Natural killer cell treated with Interleukin-12 subunit alpha and Interleukin-12 subunit beta and Interleukin-15 and Interleukin-18, amount 100 ng/mL, for 72 hours (primary cell): ENCODE results near the gene COMMD3. TPM values are rescaled to one million over a fixed set of nuclear protein-coding genes. Genes with fewer than 3 reads are reported as not detected.
"Not testable (repeated sequence)": the region's sequence is repeated elsewhere in the genome, so short reads cannot be mapped to it uniquely, and the experiment has no call there.

Experiments used
- ATAC-seq, 2 donors: fragments of 150-1000 bp; cut with Tn5 transposase in 1 of 2; sonication (Bioruptor Pico), chemical (Tn5 transposase) in 1 of 2; 2 replicates each; pipeline ENCODE4 v1.10.0; 2021
- DNase-seq: peaks from one replicate; pipeline ENCODE4 v3.0.0; 2022; ENCODE audit warnings: low spot score
- H3K27ac Mint-ChIP-seq, 2 donors: 1 replicate in 1 of 2; 2 replicates in 1 of 2; pipeline ENCODE4 v1.8.0; 2022; ENCODE audit warnings: mixed read lengths in 2 of 2, mild to moderate bottlenecking in 1 of 2, moderate library complexity in 1 of 2
- H3K27me3 Mint-ChIP-seq, 2 donors: 1 replicate in 1 of 2; 2 replicates in 1 of 2; pipeline ENCODE4 v1.8.0; 2022; ENCODE audit warnings: mixed read lengths in 2 of 2
- H3K36me3 Mint-ChIP-seq: one replicate; pipeline ENCODE4 v1.8.0; 2022; ENCODE audit warnings: mixed read lengths
- H3K4me1 Mint-ChIP-seq, 2 donors: 1 replicate in 1 of 2; 2 replicates in 1 of 2; pipeline ENCODE4 v1.8.0; 2022; ENCODE audit warnings: low read depth in 2 of 2, mixed read lengths in 2 of 2, mild to moderate bottlenecking in 1 of 2
- H3K4me3 Mint-ChIP-seq: one replicate; pipeline ENCODE4 v1.8.0; 2022; ENCODE audit warnings: mixed read lengths
- H3K9me3 Mint-ChIP-seq: 2 replicates; pipeline ENCODE4 v1.8.0; 2022; ENCODE audit warnings: mixed read lengths
- total RNA-seq, 2 donors: library from RNA; stranded (reverse); gene quantifications; one replicate each; pipeline ENCODE4 v1.2.3, GENCODE V29; 2022

Gene COMMD3
- total RNA-seq, 2 donors from 2014 or later, result 50.1 to 55.8 TPM

DNA sequence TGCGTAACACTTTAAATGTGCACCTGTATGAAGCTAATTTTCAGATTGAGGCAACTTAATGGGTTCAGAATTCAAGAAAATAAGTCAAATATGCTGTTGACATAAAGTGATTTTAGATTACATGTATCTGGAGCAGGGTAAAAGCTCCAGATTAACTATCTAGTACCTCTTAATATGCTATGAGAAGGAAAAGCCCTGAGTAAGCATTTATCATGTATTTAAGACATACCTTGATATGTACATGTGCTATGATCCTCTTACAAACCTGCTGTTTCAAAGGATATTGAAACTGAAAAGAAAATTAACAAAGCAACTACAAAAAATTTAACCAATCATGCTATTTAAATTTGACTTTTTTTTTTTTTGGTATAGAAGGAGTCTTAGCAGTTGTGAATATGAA, 33.6 kb downstream of the COMMD3 start:
- H3K9me3 Mint-ChIP-seq, result no peaks in the 10 kb centered on the region
- peaks cover 9% of the 10 kb centered on the region in 2 donors for H3K4me1 Mint-ChIP-seq
- H3K27ac Mint-ChIP-seq, result no peak overlapping the region
- DNase-seq, result no peak
- H3K27me3 Mint-ChIP-seq, result peaks cover 27 to 31% of the 10 kb centered on the region in 2 donors
- H3K4me3 Mint-ChIP-seq, result no peak overlapping the region
- no peak for ATAC-seq
- H3K36me3 Mint-ChIP-seq, result peaks cover 6% of the 10 kb centered on the region

DNA sequence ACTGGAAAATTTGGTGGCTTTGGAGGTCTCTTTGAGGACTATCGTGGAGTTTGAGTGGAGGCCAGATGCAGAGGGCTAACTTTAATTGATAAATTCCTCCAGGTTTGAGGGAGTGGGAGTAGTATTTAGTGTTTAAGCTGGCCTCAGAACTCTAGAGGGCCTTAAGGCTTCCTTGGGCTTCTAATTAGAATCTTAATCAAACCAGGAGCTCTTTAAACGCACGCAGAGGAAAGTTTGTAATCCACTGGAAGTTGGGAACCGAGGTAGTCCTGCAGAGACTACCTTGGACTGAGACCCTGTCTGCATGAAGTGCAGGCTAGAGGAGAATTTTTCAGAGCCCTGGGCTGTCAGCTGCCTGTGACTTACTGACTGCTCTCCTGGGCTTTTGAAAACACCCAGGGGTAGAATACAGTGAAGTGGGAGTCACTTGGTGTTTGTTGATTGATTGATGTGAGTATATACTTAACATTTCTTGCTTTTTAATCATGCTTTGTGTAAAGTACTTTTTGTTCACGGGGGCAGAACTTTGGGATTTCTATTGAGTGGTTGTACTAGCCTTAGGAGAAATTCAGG, 35.0 kb downstream of the COMMD3 start:
- Mint-ChIP-seq H3K4me3 (no peak overlapping the region), H3K27ac (no peak overlapping the region), H3K27me3 (peaks cover 20 to 23% of the 10 kb centered on the region in 2 donors), H3K4me1 (peaks cover 3 to 4% of the 10 kb centered on the region in 2 donors), H3K9me3 (no peaks in the 10 kb centered on the region), H3K36me3 (peaks cover 5% of the 10 kb centered on the region)
- ATAC-seq, result no peak
- no peak for DNase-seq

DNA sequence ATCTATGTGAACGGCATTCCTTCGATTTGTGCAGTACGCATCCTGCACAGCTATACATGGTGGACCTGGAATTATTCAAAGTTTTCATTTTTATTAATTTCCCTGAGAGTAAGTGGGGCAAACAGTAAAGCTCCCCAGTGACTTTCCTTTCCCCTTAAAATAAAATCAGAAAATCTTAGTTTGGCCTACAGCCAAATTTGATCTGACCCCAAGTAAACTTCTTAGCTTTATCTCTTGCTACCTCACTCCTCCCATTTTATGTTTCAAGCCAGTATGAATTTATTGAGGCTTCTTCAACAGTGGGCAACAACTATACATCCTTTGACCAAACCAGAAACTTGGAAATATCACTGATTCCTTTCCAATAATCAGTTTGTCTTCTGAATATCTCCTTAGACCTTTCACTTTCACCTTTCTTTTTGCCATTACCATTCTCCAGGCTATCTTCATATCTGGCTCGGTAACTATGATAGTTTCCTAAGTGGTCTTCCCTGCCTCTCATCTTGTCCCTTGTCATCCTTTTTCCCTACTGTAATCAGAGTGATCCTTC, 40.2 kb downstream of the COMMD3 start:
- Mint-ChIP-seq H3K27me3 (peaks cover 15 to 17% of the 10 kb centered on the region in 2 donors), H3K27ac (no peak overlapping the region), H3K4me3 (no peak overlapping the region), H3K36me3 (no peaks in the 10 kb centered on the region), H3K4me1 (no peaks in the 10 kb centered on the region), H3K9me3 (no peaks in the 10 kb centered on the region)
- DNase-seq (no peak), ATAC-seq (no peak)

DNA sequence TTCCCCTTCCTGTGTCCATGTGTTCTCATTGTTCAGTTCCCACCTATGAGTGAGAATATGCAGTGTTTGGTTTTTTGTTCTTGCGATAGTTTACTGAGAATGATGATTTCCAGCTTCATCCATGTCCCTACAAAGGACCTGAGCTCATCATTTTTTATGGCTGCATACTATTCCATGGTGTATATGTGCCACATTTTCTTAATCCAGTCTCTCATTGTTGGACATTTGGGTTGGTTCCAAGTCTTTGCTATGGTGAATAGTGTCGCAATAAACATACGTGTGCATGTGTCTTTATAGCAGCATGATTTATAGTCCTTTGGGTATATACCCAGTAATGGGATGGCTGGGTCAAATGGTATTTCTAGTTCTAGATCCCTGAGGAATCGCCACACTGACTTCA, 41.6 kb downstream of the COMMD3 start:
- not testable (repeated sequence) for H3K4me1 Mint-ChIP-seq, H3K27ac Mint-ChIP-seq, H3K36me3 Mint-ChIP-seq, H3K4me3 Mint-ChIP-seq, ATAC-seq, H3K9me3 Mint-ChIP-seq, DNase-seq
- peaks cover 14 to 17% of the 10 kb centered on the region in 2 donors for H3K27me3 Mint-ChIP-seq

DNA sequence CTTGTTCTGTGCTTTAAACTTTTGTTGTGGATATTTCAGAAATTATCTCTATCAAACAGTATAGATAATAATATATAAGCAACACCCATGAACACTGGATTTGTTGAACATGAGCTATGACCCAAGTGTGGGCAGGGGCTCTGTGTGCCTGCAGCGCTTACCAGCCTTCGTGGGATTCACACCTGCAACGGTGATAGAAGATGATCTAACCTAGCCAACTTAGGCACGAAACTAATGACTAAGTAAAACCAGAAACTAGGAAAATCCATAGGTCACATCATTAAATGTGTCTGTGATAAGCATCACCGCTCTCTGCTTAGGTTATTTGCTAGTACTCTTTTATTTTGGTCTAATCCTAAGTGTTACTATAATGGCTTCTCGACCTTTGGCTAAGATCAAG, 47.1 kb downstream of the COMMD3 start:
- Mint-ChIP-seq H3K36me3 (no peaks in the 10 kb centered on the region), H3K9me3 (no peaks in the 10 kb centered on the region), H3K27ac (no peak overlapping the region), H3K4me3 (no peak overlapping the region), H3K4me1 (peaks cover 0 to 14% of the 10 kb centered on the region in 2 donors), H3K27me3 (peaks cover 0 to 6% of the 10 kb centered on the region in 2 donors)
- ATAC-seq, result peak in 1 of 2 donors; percentile 44
- DNase-seq, result no peak

DNA sequence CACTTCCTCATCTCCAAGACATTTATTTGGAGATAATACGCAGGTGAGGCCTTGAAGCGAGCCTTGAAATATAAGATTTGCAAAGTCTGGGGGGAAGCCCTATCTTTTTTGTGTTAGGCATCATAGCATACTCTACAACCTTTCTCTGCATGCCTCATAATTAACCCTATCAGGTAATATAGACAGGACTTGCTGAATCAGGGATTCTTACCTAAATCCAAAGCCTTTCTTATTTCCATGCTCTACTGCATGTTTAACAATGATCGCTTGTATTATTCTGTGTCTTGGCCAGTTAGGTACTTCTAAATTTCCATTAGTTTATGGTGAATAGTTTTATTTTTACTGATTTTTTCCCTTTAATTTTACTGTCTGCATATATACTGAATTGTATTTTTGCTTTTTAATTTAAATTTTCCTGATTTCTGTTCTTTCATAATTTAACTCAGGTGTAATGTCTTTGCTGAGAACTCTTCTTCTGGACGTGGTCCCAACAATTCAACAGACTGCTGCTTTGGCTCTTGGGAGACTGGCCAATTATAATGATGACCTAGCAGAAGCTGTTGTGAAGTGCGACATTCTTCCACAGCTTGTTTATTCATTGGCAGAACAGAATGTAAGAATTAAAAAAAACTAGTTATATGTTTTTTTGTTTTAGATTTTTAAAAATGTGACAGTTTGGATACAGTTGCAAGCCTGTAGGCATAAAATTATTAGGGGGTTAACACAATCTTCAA, 48.4 kb downstream of the COMMD3 start:
- no peak for DNase-seq
- peaks cover 0 to 6% of the 10 kb centered on the region in 2 donors for H3K27me3 Mint-ChIP-seq
- no peak for ATAC-seq
- no peak overlapping the region for H3K27ac Mint-ChIP-seq
- H3K36me3 Mint-ChIP-seq, result no peaks in the 10 kb centered on the region
- H3K9me3 Mint-ChIP-seq, result no peaks in the 10 kb centered on the region
- H3K4me3 Mint-ChIP-seq, result no peak overlapping the region
- H3K4me1 Mint-ChIP-seq, result peaks cover 2 to 26% of the 10 kb centered on the region in 2 donors

DNA sequence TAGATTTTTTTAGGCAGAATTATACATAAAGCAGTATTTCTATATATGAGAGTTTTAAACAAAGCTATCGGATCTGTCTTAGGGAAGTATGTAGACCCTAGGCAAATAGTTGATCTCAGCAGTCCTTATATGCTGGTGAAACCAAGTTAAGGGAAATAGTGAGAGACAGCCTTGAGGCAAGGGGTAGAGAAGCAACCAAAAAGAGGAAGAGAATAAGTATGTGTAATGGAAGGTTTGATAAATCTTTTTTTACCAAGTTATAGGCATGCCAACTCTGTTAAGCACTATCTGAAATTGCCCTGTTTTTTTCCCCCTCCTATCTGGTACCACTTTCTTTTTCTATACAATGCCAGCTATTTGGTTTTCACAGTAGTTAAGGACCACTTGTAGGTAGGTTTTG, 49.0 kb downstream of the COMMD3 start:
- Mint-ChIP-seq H3K4me3 (no peak overlapping the region), H3K9me3 (no peaks in the 10 kb centered on the region), H3K27me3 (peaks cover 0 to 6% of the 10 kb centered on the region in 2 donors), H3K36me3 (no peaks in the 10 kb centered on the region), H3K4me1 (peaks cover 2 to 28% of the 10 kb centered on the region in 2 donors), H3K27ac (no peak overlapping the region)
- no peak for ATAC-seq
- no peak for DNase-seq

DNA sequence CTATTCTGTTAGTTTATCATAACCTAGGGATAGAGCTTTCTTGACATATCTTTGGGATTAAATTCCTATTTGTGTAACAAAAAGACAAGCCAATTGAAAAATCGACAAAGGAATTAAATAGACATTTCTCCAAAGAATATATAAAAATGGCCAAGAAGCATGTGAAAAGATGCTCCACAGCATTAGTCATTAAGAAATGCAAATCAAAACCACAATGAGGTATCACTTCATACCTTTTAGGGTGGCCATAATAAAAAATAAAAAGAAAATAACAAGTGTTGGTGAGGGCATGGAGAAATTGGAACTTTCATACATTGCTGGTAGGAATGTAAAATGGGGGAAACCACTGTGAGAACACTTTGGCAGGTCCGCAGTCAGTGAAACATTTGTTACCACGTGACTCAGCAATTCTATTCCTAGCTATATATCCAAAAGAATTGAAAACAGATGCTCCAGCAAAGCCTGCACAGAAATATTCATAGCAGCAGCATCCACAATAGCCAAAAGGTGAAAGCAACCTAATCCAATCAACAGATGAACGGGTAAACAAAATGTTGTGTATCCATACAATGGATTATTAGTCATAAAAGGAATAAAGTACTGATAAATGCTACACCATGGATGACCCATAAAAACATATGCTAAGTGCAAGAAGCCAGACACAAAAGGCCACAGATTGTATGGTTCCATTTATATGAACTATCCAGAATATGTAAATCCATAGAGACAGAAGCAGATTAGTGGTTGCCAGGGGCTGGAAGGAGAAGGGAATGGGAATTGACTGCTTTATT, 49.7 kb downstream of the COMMD3 start:
- no peak for ATAC-seq
- no peaks in the 10 kb centered on the region for H3K36me3 Mint-ChIP-seq
- peaks cover 0 to 6% of the 10 kb centered on the region in 2 donors for H3K27me3 Mint-ChIP-seq
- no peak for DNase-seq
- H3K4me1 Mint-ChIP-seq, result peaks cover 2 to 28% of the 10 kb centered on the region in 2 donors
- H3K4me3 Mint-ChIP-seq, result no peak overlapping the region
- no peaks in the 10 kb centered on the region for H3K9me3 Mint-ChIP-seq
- no peak overlapping the region for H3K27ac Mint-ChIP-seq

DNA sequence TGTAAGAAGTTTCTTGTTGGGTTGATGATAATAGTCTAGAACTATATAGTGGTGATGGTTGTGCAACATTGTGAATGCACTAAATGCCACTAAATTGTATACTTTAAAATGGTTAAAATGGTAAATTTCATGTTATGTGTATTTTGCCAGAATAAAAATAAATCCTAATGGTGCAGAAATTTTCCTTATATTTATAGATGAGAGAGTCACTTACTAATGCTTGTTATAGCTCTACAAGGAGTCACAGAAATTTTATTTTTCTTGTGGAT, 50.2 kb downstream of the COMMD3 start:
- DNase-seq, result no peak
- no peak overlapping the region for H3K4me3 Mint-ChIP-seq
- H3K4me1 Mint-ChIP-seq, result peaks cover 2 to 28% of the 10 kb centered on the region in 2 donors
- no peaks in the 10 kb centered on the region for H3K36me3 Mint-ChIP-seq
- H3K27ac Mint-ChIP-seq, result peak overlapping the region in 1 of 2 donors; percentile 12
- H3K9me3 Mint-ChIP-seq, result no peaks in the 10 kb centered on the region
- ATAC-seq, result no peak
- H3K27me3 Mint-ChIP-seq, result peaks cover 0 to 6% of the 10 kb centered on the region in 2 donors

DNA sequence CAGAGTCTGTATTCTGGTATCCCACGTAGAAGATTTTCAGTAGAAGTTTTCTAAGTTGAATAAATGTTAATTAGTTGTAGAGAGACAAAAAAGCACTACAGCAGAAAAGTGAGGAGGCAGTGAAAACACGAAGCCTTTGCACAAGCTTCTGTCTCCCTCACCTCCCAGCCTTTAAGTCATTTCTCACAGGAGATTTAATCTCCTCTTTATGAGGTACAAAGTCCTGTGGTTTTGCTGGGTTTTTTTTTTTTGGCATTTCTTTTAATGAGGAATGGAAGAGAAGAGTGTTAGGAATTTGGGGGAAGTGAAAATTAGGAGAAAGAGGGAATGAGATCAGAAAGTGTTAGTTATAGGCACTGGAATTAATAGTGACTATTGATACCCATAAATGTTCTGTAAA, 50.6 kb downstream of the COMMD3 start:
- no peaks in the 10 kb centered on the region for H3K36me3 Mint-ChIP-seq
- ATAC-seq (no peak), DNase-seq (no peak)
- peaks cover 2 to 28% of the 10 kb centered on the region in 2 donors for H3K4me1 Mint-ChIP-seq
- H3K4me3 Mint-ChIP-seq, result no peak overlapping the region
- H3K27me3 Mint-ChIP-seq, result peaks cover 0 to 6% of the 10 kb centered on the region in 2 donors
- no peaks in the 10 kb centered on the region for H3K9me3 Mint-ChIP-seq
- H3K27ac Mint-ChIP-seq, result peak overlapping the region in 1 of 2 donors; percentile 12

DNA sequence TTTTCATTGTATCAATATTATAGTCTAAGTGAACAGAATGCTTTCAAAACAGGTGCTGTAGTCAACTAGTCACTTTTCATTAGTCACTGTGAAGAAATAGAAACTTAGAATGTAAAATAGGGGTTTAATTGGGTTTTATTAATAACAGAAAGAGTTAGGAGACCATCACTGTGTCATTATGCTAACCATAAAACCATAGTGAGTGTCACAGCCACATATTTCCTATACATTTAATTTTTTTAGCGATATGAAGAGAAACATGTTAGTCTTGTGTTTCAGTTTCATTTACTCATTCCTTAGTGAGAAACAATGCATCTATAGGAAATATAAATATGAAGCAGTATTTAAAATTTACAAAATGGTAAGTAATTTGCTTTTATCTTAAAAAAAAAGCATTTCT, 51.3 kb downstream of the COMMD3 start:
- Mint-ChIP-seq H3K4me1 (peaks cover 2 to 28% of the 10 kb centered on the region in 2 donors), H3K36me3 (no peaks in the 10 kb centered on the region), H3K27ac (peak overlapping the region in 1 of 2 donors; percentile 80), H3K4me3 (peak overlapping the region; percentile 33), H3K9me3 (no peaks in the 10 kb centered on the region), H3K27me3 (peaks cover 0 to 6% of the 10 kb centered on the region in 2 donors)
- DNase-seq (no peak), ATAC-seq (peak in 1 of 2 donors; percentile 75)

DNA sequence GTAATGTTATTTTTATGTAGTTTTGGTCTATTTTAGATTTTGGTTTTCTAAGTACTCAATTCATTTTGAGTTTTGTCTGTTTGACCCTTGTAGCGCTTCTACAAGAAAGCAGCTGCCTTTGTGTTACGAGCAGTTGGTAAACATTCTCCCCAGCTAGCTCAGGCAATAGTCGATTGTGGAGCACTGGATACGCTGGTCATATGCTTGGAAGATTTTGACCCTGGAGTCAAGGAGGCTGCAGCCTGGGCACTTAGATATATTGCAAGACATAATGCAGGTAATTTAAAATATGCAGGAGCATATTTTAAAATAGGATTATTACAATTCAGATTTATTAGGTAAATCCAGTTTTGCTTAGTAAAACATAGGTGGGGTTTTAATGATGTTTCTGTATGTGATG, 52.2 kb downstream of the COMMD3 start:
- Mint-ChIP-seq H3K36me3 (no peaks in the 10 kb centered on the region), H3K4me3 (no peak overlapping the region), H3K9me3 (no peaks in the 10 kb centered on the region), H3K27ac (no peak overlapping the region), H3K4me1 (peaks cover 2 to 28% of the 10 kb centered on the region in 2 donors), H3K27me3 (peaks cover 0 to 8% of the 10 kb centered on the region in 2 donors)
- DNase-seq (no peak), ATAC-seq (no peak)

DNA sequence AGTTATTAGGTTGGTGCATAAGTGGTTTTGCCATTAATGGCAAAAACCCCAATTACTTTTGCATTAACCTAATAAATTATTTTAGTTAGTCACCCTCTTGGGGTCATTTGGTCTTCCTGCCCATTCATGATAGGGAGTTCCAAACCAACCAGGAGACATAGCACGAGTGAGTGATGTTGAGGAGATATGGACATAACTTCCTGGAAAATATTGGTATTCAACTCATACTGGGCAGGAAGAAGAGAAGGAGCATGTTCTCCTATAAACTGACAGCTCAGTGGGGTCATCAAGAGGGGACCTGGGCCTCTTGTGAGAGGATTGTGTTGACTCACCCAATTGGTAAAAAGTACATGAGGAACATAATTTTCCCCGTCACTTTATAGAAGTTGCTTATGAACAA, 52.8 kb downstream of the COMMD3 start:
- no peak overlapping the region for H3K4me3 Mint-ChIP-seq
- H3K4me1 Mint-ChIP-seq, result peaks cover 2 to 28% of the 10 kb centered on the region in 2 donors
- H3K27me3 Mint-ChIP-seq, result peaks cover 0 to 8% of the 10 kb centered on the region in 2 donors
- H3K36me3 Mint-ChIP-seq, result no peaks in the 10 kb centered on the region
- no peaks in the 10 kb centered on the region for H3K9me3 Mint-ChIP-seq
- H3K27ac Mint-ChIP-seq, result no peak overlapping the region
- ATAC-seq (no peak), DNase-seq (no peak)
